ENCODE measurements around the gene MICU1.

MICU1 gene

GRCh38 chr10:72540193-72540807 lies 85.6 kb downstream of the MICU1 start:
- no peak overlapping the region for H3K4me3 ChIP-seq (ENCODE audit: low read depth, low read length)
- TF ChIP-seq, protein P1, sequence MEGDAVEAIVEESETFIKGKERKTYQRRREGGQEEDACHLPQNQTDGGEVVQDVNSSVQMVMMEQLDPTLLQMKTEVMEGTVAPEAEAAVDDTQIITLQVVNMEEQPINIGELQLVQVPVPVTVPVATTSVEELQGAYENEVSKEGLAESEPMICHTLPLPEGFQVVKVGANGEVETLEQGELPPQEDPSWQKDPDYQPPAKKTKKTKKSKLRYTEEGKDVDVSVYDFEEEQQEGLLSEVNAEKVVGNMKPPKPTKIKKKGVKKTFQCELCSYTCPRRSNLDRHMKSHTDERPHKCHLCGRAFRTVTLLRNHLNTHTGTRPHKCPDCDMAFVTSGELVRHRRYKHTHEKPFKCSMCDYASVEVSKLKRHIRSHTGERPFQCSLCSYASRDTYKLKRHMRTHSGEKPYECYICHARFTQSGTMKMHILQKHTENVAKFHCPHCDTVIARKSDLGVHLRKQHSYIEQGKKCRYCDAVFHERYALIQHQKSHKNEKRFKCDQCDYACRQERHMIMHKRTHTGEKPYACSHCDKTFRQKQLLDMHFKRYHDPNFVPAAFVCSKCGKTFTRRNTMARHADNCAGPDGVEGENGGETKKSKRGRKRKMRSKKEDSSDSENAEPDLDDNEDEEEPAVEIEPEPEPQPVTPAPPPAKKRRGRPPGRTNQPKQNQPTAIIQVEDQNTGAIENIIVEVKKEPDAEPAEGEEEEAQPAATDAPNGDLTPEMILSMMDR (IDR thresholded peaks at IDR 0.05; ENCODE audit: low read depth, low read length) = no peak

DNA sequence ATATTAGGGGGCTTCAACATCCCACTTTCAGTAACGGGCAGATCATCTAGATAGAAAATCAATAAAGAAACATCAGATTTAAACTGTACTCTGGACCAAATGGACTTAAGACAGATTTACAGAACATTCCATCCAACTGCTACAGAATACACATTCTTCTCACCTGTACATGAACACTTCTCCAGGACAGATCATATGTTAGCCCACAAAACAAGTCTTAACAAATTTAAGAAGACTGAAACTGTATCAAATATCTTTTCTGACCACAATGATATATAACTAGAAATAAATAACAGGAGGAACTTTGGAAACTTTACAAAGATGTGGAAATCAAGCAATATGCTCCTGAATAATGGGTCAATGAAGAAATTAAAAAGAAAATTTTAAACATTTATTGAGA lies 86.7 kb downstream of the MICU1 start:
- H3K4me3 ChIP-seq (ENCODE audit: low read depth, low read length) = no peak overlapping the region
- TF ChIP-seq, protein P1 (IDR thresholded peaks at IDR 0.05; ENCODE audit: low read depth, low read length) = no peak

GRCh38 chr10:72525689-72526088 lies 100.2 kb downstream of the MICU1 start:
- H3K4me3 ChIP-seq (ENCODE audit: low read depth, low read length) = no peak overlapping the region
- TF ChIP-seq, protein P1 (IDR thresholded peaks at IDR 0.05; ENCODE audit: low read depth, low read length) = no peak

GRCh38 chr10:72525277-72525676 lies 100.6 kb downstream of the MICU1 start:
- no peak overlapping the region for H3K4me3 ChIP-seq (ENCODE audit: low read depth, low read length)

DNA sequence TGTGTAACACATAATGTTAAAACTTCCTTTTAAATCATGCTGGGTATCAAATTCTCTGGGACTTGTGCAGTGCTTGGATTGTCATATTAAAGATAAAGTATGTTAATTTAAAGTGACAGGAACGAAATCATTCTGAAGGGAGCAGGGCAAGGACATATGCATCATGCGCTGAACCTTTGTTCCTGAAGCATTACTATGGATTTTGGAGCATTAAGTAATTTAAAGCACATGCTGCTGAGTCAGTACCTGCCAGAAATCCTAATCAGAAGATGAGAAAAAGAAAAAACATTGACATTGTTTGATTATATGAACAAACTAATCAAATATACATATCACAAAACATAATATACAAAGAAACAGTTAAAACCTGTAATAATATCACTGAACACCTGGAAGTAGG lies 101.4 kb downstream of the MICU1 start:
- no peak overlapping the region for H3K4me3 ChIP-seq (ENCODE audit: low read depth, low read length)
- TF ChIP-seq, protein P1 (IDR thresholded peaks at IDR 0.05; ENCODE audit: low read depth, low read length) = no peak

More at GRCh38 chr10:72525277-72525676, 100.6 kb downstream of the MICU1 start:
- TF ChIP-seq, protein P1 (IDR thresholded peaks at IDR 0.05; ENCODE audit: low read depth, low read length) = no peak

DNA sequence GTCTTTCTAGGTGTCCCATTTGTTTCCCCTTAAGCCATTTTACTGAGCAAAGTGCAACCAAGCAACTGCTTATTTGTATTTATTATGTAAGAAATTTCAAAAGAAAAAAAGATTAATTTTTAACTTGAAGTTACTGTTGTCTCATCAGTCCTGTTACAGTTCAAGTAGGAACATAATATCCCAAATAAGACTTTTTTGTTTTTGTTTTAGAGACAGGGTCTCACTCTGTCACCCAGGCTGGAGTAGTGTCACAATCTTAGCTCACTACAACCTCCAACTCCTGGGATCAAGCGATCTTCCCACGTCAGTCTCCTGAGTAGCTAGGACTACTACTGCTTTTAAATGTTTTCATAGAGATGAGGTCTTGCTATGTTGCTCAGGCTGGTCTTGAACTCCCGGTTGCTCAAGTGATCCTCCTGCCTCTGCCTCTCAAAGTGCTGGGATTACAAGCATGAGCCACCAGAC lies 101.9 kb downstream of the MICU1 start:
- TF ChIP-seq, protein P1 (IDR thresholded peaks at IDR 0.05; ENCODE audit: low read depth, low read length) = no peak

DNA sequence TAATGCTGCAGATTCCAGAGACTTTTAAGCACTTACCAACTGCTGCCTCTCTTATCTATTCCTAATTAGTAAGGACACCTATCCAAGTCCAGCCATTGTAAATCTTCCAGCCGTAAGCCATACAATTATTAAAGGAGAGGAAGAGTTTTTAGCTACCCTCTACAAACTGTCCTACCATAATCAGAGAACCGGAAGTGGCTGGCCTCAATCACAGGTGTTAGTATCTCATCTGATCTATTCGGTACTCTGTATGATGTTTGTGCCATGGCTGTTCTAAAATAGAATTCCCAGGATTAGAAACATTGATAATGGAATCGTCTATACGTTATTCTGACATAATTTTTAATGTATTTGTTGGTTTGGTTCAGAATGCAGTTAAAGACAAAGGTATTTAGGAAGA lies 102.8 kb downstream of the MICU1 start:
- TF ChIP-seq, protein P1 (IDR thresholded peaks at IDR 0.05; ENCODE audit: low read depth, low read length) = no peak
- H3K4me3 ChIP-seq (ENCODE audit: low read depth, low read length) = no peak overlapping the region

More for the DNA sequence above, 101.9 kb downstream of the MICU1 start:
- H3K4me3 ChIP-seq (ENCODE audit: low read depth, low read length) = no peak overlapping the region
